Measurements from ENCODE around the gene PEX11A. TPM values are rescaled to one million over a fixed set of nuclear protein-coding genes. Genes with fewer than 3 reads are reported as not detected.

The PEX11A gene
- total RNA-seq, 1 donor = 4.0 TPM

GRCh38 chr15:89724621-89725020 is 34.1 kb upstream of the PEX11A start:
- no peak for TF ChIP-seq CTCF (IDR thresholded peaks at IDR 0.05; ENCODE audit: extremely low read depth, low read depth, low read length)
- H3K4me3 ChIP-seq (ENCODE audit: insufficient read depth, low read length) = no peak overlapping the region
- H4K20me1 ChIP-seq (ENCODE audit: insufficient read depth, low read length) = no peaks in the 10 kb centered on the region

GRCh38 chr15:89723031-89723430 is 32.5 kb upstream of the PEX11A start:
- Histone ChIP-seq H4K20me1 (ENCODE audit: insufficient read depth, low read length) (no peaks in the 10 kb centered on the region), H3K9me3 (ENCODE audit: low read depth, low read length) (peaks cover 5% of the 10 kb centered on the region), H3K79me2 (ENCODE audit: insufficient read depth, low read length) (no peaks in the 10 kb centered on the region), H3K4me3 (ENCODE audit: insufficient read depth, low read length) (no peak overlapping the region), H3K36me3 (ENCODE audit: insufficient read depth, low read length) (no peaks in the 10 kb centered on the region), H2AFZ (ENCODE audit: low read length) (no peak overlapping the region), H3K4me2 (ENCODE audit: insufficient read depth, low read length) (no peak overlapping the region), H3K27me3 (ENCODE audit: insufficient read depth, low read length) (peaks cover 14% of the 10 kb centered on the region), H3K4me1 (ENCODE audit: insufficient read depth, low read length) (no peaks in the 10 kb centered on the region), H3K27ac (ENCODE audit: low read depth, low read length) (no peak overlapping the region)
- DNase-seq (ENCODE audit: insufficient read length, low spot score, missing footprints) = no peak
- TF ChIP-seq CTCF (IDR thresholded peaks at IDR 0.05; ENCODE audit: extremely low read depth, low read depth, low read length) = no peak

More at GRCh38 chr15:89724621-89725020, 34.1 kb upstream of the PEX11A start:
- H3K4me2 ChIP-seq (ENCODE audit: insufficient read depth, low read length) = no peak overlapping the region
- no peak overlapping the region for H2AFZ ChIP-seq (ENCODE audit: low read length)
- DNase-seq (ENCODE audit: insufficient read length, low spot score, missing footprints) = no peak
- no peak overlapping the region for H3K27ac ChIP-seq (ENCODE audit: low read depth, low read length)
- H3K36me3 ChIP-seq (ENCODE audit: insufficient read depth, low read length) = no peaks in the 10 kb centered on the region
- H3K79me2 ChIP-seq (ENCODE audit: insufficient read depth, low read length) = no peaks in the 10 kb centered on the region
- peaks cover 14% of the 10 kb centered on the region for H3K27me3 ChIP-seq (ENCODE audit: insufficient read depth, low read length)
- peaks cover 5% of the 10 kb centered on the region for H3K9me3 ChIP-seq (ENCODE audit: low read depth, low read length)
- no peaks in the 10 kb centered on the region for H3K4me1 ChIP-seq (ENCODE audit: insufficient read depth, low read length)

GRCh38 chr15:89714775-89715174 is 24.2 kb upstream of the PEX11A start:
- no peaks in the 10 kb centered on the region for H3K36me3 ChIP-seq (ENCODE audit: insufficient read depth, low read length)
- no peak for DNase-seq (ENCODE audit: insufficient read length, low spot score, missing footprints)
- H3K4me2 ChIP-seq (ENCODE audit: insufficient read depth, low read length) = no peak overlapping the region
- no peaks in the 10 kb centered on the region for H4K20me1 ChIP-seq (ENCODE audit: insufficient read depth, low read length)
- H3K4me1 ChIP-seq (ENCODE audit: insufficient read depth, low read length) = no peaks in the 10 kb centered on the region
- H3K27ac ChIP-seq (ENCODE audit: low read depth, low read length) = no peak overlapping the region
- H3K79me2 ChIP-seq (ENCODE audit: insufficient read depth, low read length) = no peaks in the 10 kb centered on the region
- H2AFZ ChIP-seq (ENCODE audit: low read length) = no peak overlapping the region
- peaks cover 13% of the 10 kb centered on the region for H3K27me3 ChIP-seq (ENCODE audit: insufficient read depth, low read length)
- no peak for TF ChIP-seq CTCF (IDR thresholded peaks at IDR 0.05; ENCODE audit: extremely low read depth, low read depth, low read length)
- no peaks in the 10 kb centered on the region for H3K9me3 ChIP-seq (ENCODE audit: low read depth, low read length)
- H3K4me3 ChIP-seq (ENCODE audit: insufficient read depth, low read length) = no peak overlapping the region

GRCh38 chr15:89707577-89707976 is 17.0 kb upstream of the PEX11A start:
- H3K27me3 ChIP-seq (ENCODE audit: insufficient read depth, low read length) = peaks cover 19% of the 10 kb centered on the region
- H3K27ac ChIP-seq (ENCODE audit: low read depth, low read length) = no peak overlapping the region
- H4K20me1 ChIP-seq (ENCODE audit: insufficient read depth, low read length) = no peaks in the 10 kb centered on the region
- peaks cover 6% of the 10 kb centered on the region for H3K4me1 ChIP-seq (ENCODE audit: insufficient read depth, low read length)
- no peak overlapping the region for H2AFZ ChIP-seq (ENCODE audit: low read length)
- H3K79me2 ChIP-seq (ENCODE audit: insufficient read depth, low read length) = no peaks in the 10 kb centered on the region
- DNase-seq (ENCODE audit: insufficient read length, low spot score, missing footprints) = no peak
- H3K4me3 ChIP-seq (ENCODE audit: insufficient read depth, low read length) = no peak overlapping the region
- H3K4me2 ChIP-seq (ENCODE audit: insufficient read depth, low read length) = no peak overlapping the region
- no peaks in the 10 kb centered on the region for H3K36me3 ChIP-seq (ENCODE audit: insufficient read depth, low read length)
- no peak for TF ChIP-seq CTCF (IDR thresholded peaks at IDR 0.05; ENCODE audit: extremely low read depth, low read depth, low read length)
- H3K9me3 ChIP-seq (ENCODE audit: low read depth, low read length) = no peaks in the 10 kb centered on the region
